C4-2B (cell line): ENCODE measurements around the gene MYPN.

Experiments used
- CTCF ChIP-seq: fragments of 450-650 bp; conservative IDR thresholded peaks from 2 replicates; pipeline ENCODE4 v1.5.1; 2017; ENCODE audit warnings: mild to moderate bottlenecking
- ZFX ChIP-seq: fragments of 450-650 bp; IDR thresholded peaks from 2 replicates; pipeline ENCODE4 v1.6.1; 2017

- peak; percentile 83 for TF ChIP-seq CTCF
- TF ChIP-seq ZFX, result no peak
These were observed 103.5 kb downstream of the MYPN start for GRCh38 chr10:68212721-68213352.
